K562 (cell line): ENCODE measurements around the gene ZMAT2. TPM values are rescaled to one million over a fixed set of nuclear protein-coding genes. Genes with fewer than 3 reads are reported as not detected.

ENCODE experiments used
- CC2D1A ChIP-seq: fragments of 450-650 bp; IDR thresholded peaks from 2 replicates; pipeline ENCODE4 v1.6.1; 2017; ENCODE audit warnings: mild to moderate bottlenecking
- CEBPZ ChIP-seq: fragments of 150-350 bp; IDR thresholded peaks from 2 replicates; pipeline ENCODE4 v1.6.1; 2014; ENCODE audit warnings: low read depth, mild to moderate bottlenecking, low read length, borderline replicate concordance
- DPF2 ChIP-seq: fragments of 450-650 bp; IDR thresholded peaks from 2 replicates; pipeline ENCODE4 v1.6.1; 2016
- ELF1 ChIP-seq: fragments of 200-800 bp; sonication (Bioruptor generic); IDR thresholded peaks from 2 replicates; pipeline ENCODE4 v1.6.1; 2016; ENCODE audit warnings: missing genetic modification characterization, missing compliant biosample characterization
- NFIX ChIP-seq: fragments of 250-450 bp; sonication (Bioruptor Pico); IDR thresholded peaks from 2 replicates; pipeline ENCODE4 v1.4.0; 2020; ENCODE audit warnings: low read depth, mild to moderate bottlenecking, moderate library complexity
- PRMT5 ChIP-seq: sonication (generic); formaldehyde crosslinking; IDR thresholded peaks from 2 replicates; pipeline ENCODE4 v1.5.0; 2020; ENCODE audit warnings: missing genetic modification reagents
- RBM17 ChIP-seq: fragments of 200-400 bp; formaldehyde crosslinking; IDR thresholded peaks from 2 replicates; pipeline ENCODE4 v1.6.1; 2017; ENCODE audit warnings: low read depth, mild to moderate bottlenecking, low read length, borderline replicate concordance
- RFX5 ChIP-seq: IDR thresholded peaks from 2 replicates; pipeline ENCODE4 v1.6.1; 2011; ENCODE audit warnings: low read depth, mild to moderate bottlenecking, improper control_type of control experiment, low read length
- RFX7 ChIP-seq: fragments of 250-450 bp; sonication (Bioruptor Pico); IDR thresholded peaks from 2 replicates; pipeline ENCODE4 v1.5.1; 2021; ENCODE audit warnings: mild to moderate bottlenecking
- RHOXF2B ChIP-seq: fragments of 250-450 bp; sonication (Bioruptor Pico); conservative IDR thresholded peaks from 2 replicates; pipeline ENCODE4 v1.5.1; 2021
- SMC3 ChIP-seq: conservative IDR thresholded peaks from 2 replicates; pipeline ENCODE4 v1.6.1; 2011; ENCODE audit warnings: low read depth, low read length, improper control_type of control experiment; ENCODE audit not compliant: insufficient read depth
- STAT5A ChIP-seq: IDR thresholded peaks from 2 replicates; pipeline ENCODE4 v1.6.1; 2012; ENCODE audit warnings: low read length, inconsistent platforms, borderline replicate concordance
- ZBTB8A ChIP-seq: fragments of 450-650 bp; IDR thresholded peaks from 2 replicates; pipeline ENCODE4 v1.6.1; 2018; ENCODE audit warnings: mild to moderate bottlenecking, moderate library complexity; ENCODE audit not compliant: partially characterized antibody
- ZKSCAN1 ChIP-seq: fragments of 150-350 bp; IDR thresholded peaks from 2 replicates; pipeline ENCODE4 v1.6.1; 2016; ENCODE audit warnings: low read depth, low read length
- ZNF253 ChIP-seq: fragments of 250-450 bp; sonication (Bioruptor Pico); conservative IDR thresholded peaks from 2 replicates; pipeline ENCODE4 v1.6.1; 2021; ENCODE audit warnings: mild to moderate bottlenecking
- ZSCAN32 ChIP-seq: fragments of 450-650 bp; formaldehyde crosslinking; IDR thresholded peaks from 2 replicates; pipeline ENCODE4 v1.4.0; 2020; ENCODE audit warnings: mild to moderate bottlenecking, moderate library complexity
- polyA plus RNA-seq, 8 experiments: library from polyadenylated mRNA; depleted of rRNA in 4 of 8; stranded (reverse) in 5 of 8; unstranded in 3 of 8; fragments of >200 nt; fragmentation: Nextera tagmentation in 2 of 8; fragmentation: Illumina TruSeq in 1 of 8; extraction: Ambion mirVana in 2 of 8; extraction: Trizol in 1 of 8; gene quantifications; 2 replicates each; pipeline versions ENCODE4 v1.2.1 to v1.2.3, GENCODE V29; 2011 to 2014; ENCODE audit warnings: inconsistent platforms in 1 of 8, missing spikeins in 1 of 8
- total RNA-seq, 7 experiments: library from RNA; depleted of rRNA in 6 of 7; stranded (reverse); fragments of >200 nt in 6 of 7; fragmentation: Illumina TruSeq in 2 of 7; extraction: Trizol in 2 of 7; gene quantifications; 2 replicates each; pipeline versions ENCODE4 v1.2.1 to v1.2.3, GENCODE V29; 2011 to 2021; ENCODE audit warnings: low replicate concordance in 1 of 7
- TF ChIP-seq, protein P1 (sequence below): fragments of 250-450 bp; sonication (Bioruptor Pico); IDR thresholded peaks from 2 replicates; pipeline ENCODE4 v1.8.0; 2022; ENCODE audit warnings: moderate library complexity, mild to moderate bottlenecking, inconsistent platforms
- TF ChIP-seq, protein P2 (sequence below): fragments of 250-450 bp; sonication (Bioruptor Pico); IDR thresholded peaks from 2 replicates; pipeline ENCODE4 v1.5.0; 2021
- TF ChIP-seq, protein P3 (sequence below): IDR thresholded peaks from 2 replicates; pipeline ENCODE4 v1.6.1; 2016; ENCODE audit warnings: missing genetic modification characterization, missing compliant biosample characterization

The ZMAT2 gene
- total and polyA plus RNA-seq, 9 of the 15 experiments (the other 6 are each of a cell fraction or from before 2014, with no cell fraction given): 44.2 to 101 (median 69.2) TPM

- TF ChIP-seq CEBPZ (no peak), RBM17 (no peak), CC2D1A (no peak), SMC3 (no peak), ZSCAN32 (CRISPR knock-in tag) (no peak), STAT5A (0 out of 2 replicates have a peak, but pooled peaks have one; percentile 9), RFX5 (no peak), ZNF253 (CRISPR knock-in tag) (no peak), ZKSCAN1 (no peak), RHOXF2B (CRISPR knock-in tag) (no peak), ZBTB8A (no peak), NFIX (CRISPR knock-in tag) (no peak), DPF2 (no peak), RFX7 (no peak), PRMT5 (CRISPR knock-in tag) (no peak), ELF1 (tag) (peak; percentile 97)
- TF ChIP-seq, protein P1, sequence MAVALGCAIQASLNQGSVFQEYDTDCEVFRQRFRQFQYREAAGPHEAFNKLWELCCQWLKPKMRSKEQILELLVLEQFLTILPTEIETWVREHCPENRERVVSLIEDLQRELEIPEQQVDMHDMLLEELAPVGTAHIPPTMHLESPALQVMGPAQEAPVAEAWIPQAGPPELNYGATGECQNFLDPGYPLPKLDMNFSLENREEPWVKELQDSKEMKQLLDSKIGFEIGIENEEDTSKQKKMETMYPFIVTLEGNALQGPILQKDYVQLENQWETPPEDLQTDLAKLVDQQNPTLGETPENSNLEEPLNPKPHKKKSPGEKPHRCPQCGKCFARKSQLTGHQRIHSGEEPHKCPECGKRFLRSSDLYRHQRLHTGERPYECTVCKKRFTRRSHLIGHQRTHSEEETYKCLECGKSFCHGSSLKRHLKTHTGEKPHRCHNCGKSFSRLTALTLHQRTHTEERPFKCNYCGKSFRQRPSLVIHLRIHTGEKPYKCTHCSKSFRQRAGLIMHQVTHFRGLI (CRISPR knock-in tag): no peak
- TF ChIP-seq, protein P2, sequence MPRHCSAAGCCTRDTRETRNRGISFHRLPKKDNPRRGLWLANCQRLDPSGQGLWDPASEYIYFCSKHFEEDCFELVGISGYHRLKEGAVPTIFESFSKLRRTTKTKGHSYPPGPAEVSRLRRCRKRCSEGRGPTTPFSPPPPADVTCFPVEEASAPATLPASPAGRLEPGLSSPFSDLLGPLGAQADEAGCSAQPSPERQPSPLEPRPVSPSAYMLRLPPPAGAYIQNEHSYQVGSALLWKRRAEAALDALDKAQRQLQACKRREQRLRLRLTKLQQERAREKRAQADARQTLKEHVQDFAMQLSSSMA: no peak
- TF ChIP-seq, protein P3, sequence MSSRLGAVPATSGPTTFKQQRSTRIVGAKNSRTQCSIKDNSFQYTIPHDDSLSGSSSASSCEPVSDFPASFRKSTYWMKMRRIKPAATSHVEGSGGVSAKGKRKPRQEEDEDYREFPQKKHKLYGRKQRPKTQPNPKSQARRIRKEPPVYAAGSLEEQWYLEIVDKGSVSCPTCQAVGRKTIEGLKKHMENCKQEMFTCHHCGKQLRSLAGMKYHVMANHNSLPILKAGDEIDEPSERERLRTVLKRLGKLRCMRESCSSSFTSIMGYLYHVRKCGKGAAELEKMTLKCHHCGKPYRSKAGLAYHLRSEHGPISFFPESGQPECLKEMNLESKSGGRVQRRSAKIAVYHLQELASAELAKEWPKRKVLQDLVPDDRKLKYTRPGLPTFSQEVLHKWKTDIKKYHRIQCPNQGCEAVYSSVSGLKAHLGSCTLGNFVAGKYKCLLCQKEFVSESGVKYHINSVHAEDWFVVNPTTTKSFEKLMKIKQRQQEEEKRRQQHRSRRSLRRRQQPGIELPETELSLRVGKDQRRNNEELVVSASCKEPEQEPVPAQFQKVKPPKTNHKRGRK (tag): no peak
Observed at GRCh38 chr5:140700177-140701144, at the start of gene ZMAT2 (continued).
